GM19455 (cell line): ENCODE data around the gene PTPN5.
"Not testable (repeated sequence)": the region's sequence is repeated elsewhere in the genome, so short reads cannot be mapped to it uniquely, and the experiment has no call there.

Source experiments
- ATAC-seq: cut with Tn5 transposase; IDR thresholded peaks from one replicate; pipeline ENCODE4 v1.9.1; 2021; ENCODE audit not compliant: unreplicated experiment

PTPN5 gene

DNA sequence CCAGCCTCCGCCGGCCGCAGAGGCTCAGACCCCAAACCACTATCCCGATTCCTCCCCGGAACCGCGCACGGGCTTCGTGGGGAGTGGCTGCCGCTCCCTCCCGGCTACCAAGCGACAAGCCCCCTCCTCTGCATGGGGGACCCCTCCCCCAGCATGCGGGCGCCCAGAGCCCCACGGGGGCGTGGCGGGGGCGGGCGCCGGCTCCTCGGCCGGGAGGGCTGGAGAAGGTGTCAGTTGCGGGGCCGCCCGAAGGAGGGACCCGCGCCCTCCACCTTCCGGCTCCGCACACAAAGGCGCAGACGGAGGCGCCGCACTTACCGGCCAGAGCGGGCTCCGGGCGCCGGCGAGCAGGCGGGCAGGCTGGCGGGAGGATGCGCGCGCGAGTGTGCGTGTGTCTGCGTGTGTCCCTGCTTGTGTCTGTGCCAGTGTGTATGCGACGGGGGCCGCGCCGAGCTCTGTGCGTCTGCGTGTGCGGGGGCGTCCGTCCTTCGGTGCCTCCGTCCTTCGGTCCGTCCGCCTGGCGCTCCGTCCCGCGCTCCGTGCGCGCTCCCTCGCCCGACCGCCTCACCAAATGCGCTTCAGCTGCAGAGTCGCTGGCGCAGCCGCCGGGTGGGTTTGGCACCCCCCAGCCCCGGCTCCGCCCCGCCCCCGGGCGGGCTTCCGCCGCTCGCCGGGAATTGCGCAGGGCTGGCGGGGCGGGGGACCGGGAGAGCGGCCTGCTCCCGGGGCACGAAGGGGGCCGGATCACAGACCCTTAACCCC lies at the start of gene PTPN5:
PTPN5 (minus strand) TSS at position 592 of the 762 bp plus-strand sequence. CDS start 19,840 bp downstream, outside the sequence.
- no peak for ATAC-seq

DNA sequence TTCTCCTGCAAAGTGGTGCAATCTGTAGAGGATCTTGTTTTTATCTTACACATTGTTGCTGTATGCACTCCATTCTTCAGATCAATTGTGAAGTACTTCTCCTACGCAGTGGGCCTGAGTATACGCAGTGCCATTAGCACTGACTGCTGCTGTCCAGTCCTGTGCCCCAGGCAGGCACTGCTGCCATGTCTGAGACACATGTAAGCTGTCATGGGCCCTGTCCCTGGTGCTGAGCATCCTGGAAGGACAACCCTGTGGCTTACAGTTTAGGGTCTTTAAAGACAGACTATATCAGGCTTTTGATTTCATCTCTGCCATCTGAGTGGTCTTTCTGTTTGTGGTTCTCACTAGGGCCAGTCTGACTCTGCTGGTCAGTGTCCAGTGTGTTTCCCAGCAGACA lies 44.8 kb upstream of the PTPN5 start:
- no peak for ATAC-seq

DNA sequence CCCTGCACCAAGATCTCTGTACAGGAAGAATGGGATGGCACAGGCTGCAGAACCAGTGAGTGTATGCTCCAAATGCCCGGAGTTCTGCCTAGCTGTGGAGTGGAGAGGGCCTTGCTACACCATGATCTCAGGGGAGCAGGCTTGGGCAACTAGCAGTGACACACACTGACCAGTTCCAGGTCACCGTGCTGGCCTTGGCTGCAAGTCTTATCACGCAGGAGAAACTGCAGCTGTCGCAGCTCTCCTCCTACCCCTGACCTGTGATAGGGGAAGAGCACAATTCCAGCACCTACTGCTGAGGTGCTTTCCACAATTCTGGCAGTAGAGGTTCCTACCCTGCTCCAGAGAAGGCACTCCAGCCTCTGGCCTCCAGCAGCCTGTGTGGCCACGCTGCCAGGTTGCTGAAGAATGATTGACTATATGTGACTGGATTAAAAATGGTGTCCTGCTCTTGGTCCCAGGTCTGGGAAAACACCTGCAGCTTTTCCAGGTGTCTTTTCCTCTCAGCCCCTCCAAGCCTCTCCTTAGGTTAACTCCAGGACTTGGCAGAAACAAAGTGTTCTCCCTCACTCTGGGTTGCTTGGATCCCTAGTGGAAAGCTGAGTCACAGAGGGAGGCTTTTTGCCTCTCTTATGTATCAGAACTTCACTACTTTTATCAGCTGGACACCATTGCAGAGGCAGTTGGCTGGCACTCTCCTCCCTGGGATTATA lies 43.3 kb upstream of the PTPN5 start:
- no peak for ATAC-seq

DNA sequence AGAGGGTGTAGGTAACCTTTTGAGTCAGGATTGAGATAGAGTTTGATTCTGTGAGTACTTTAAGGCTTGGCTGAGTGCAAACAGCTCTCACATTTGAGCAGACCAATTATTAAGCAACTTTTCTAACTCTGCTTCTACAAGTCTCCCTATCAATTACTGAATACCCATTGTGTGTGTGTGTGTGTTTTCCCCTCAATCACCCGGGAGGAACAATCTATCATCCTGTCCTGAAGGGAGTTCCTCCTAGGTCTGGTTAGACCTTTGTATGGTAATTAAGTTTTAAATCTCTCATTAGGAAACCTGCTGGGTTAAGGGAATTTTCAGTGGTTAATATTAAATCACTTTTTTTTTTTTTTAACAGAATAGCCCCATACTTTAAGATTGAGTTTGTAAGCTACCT lies 28.6 kb upstream of the PTPN5 start:
- not testable (repeated sequence) for ATAC-seq

DNA sequence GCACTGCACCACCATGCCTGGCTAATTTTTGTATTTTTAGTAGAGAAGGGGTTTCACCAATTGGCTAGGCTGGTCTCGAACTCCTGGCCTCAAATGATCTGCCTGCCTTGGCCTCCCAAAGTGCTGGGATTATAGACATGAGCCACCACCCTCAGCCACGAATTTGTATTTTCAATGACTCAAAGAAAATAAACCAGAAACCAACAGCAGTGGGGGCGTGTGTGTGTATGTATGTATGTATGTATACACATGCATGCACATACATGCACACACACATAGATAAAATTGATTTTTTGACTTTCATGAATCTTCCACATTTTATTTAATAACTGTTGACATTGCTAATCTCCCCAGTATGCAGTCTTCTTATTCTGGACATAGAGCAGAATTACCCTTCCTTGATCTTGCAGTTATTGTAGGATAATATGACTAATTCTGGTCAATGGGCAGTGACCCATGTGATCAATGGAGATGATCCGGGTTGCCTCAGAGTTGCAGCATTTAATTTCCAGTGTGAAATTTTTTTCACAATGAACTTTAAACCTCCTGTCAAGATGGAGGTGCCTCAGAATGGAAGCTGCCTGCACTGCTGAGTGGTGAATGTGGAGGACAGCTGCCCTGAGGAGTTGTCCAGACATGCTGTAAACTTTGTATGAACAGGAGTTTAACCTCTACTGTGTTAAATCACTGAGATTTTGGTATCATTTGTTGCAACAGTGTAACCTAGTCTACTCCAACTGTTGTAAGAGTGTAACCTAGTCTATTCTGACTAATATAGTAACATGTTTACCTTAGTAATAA lies 12.8 kb upstream of the PTPN5 start:
- ATAC-seq = no peak

DNA sequence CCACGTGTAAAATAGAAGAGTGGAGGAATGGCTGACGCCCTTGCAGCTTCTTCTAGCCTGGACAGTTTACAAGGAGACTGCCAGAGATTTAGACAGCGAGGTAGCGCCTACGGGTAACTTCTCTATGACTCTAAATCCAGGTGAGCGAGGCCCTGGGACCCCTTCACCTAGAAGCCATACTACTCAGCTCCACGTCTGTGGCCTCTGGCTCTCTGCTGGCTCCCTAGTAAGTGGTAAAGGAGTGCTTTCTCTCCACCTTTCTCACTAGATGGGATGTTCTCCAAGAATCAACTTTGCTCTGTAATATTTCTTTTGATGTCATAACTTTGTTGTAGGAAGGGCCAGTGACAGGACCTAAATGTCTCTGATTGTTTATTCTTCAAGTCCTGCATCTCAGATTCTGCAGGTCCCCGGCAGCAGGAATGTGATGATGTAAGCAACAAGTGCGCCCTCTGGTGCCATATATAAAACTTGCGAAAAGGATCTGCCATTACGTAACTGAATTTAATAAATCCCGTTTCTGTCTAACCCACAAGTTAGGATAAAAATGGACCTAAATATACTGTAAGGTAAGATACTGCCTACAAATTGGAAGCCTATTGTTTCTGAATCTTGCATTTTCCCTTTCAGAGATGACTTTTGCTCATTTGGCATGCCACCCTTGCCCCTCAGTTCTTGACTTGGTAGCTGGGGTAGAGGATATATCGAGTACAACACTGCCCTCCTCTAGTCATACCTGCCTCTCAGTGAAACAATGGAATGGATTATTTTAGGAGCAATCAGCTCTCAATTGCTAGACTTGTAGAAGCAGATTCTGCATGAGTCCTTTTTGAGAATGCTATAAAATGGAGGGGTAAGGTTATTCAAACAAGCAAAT lies 11.0 kb upstream of the PTPN5 start:
- no peak for ATAC-seq

DNA sequence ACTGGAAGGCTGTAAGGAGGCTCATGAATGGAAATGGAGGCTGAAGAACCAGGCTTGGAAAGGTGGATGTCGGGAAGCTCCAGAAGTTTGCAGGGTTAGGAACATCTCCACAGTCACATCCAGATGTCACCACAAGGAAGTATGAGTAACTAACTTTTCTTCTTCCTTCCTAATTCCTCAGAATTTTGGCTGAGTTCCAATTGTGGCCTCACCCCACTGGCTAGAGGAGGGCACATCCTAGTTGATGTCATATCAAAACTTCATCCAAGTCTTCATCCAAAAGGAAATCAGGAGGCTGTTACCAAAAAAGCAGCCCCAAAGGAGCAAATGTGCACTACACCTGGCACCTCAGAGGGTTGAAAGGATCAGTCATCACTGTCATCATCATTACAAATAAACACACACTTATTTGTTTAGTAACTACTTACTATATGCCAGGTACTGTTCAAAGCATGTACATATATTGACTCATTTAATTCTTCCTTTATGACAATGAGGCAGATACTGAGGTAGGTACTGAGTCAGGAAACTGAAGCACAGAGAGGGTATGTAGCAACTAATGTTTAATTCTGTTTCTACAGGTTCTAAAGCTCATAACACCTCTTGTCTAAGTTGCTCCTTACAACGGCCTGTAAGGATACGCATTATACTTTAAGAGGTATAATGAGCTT lies 7.3 kb upstream of the PTPN5 start:
- no peak for ATAC-seq

DNA sequence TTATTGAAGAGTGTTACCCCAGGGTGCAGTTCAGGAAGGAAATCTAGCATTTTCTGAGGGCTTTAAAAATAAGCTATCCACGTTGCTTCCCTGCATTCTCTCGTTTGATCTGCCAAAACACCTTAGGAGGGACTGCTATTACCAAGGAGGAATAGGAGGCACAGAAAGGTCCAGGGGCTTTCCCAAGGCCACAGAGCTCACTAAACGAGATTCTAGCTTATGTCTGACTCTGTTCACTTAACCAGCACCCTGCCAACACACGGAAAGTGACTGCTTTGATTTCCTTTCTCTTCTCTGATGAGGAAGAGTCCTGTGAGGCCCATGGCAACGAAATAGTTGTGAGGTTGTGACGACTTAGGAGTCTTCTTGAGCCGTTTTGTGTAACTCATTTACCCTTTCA lies 3.4 kb upstream of the PTPN5 start:
- no peak for ATAC-seq

DNA sequence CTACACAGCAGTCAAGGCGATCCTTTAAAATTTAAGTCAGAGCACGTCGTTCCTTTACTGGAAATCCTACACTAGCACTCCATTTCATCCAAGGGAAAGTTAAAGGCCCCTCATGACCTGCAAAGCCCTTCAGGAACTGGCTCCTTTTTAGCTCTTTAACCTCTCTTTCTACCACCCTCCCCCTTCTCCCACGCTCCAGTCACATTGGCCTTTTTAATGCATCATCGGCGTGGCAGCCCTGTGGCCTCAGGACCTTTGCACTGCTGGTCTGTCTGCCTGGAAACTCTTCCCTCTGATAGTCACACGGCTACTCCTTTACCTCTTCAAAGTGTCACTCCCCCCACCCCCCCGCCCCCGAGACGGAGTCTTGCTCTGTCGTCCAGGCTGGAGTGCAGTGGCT lies 1.2 kb upstream of the PTPN5 start:
- ATAC-seq = no peak

DNA sequence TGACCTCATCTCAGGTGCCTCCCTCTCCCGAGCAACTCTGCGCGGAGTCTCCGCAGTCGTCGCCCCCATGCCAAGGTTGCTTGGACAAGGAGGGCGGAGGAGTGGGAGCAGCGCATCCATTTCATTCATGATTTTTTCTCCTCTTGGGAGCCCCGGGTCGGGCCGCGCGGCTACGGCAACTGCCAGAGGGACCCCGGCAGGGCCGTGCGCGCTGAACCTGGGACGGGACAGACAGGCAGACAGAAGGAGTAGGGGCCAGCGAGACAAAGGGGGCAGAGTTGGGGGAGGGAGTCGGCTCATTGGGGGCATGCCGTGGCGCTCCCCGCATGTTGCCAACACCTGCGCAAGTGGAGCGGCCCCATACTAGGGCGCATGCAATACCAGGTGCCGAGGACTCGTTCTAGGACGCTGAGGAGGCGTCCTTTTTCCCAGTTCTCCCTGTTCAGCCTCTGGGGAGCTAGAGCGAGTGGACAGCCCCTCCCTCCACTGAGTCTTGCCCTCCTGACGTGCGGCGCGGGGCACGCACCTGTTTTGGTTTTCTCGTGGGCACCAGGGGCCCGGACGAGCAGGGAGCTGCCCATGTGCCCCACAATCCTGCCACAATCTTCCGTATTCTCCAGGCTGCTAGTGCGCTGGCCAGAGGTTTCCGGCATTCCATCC lies 501 bp upstream of the PTPN5 start:
- ATAC-seq = no peak

DNA sequence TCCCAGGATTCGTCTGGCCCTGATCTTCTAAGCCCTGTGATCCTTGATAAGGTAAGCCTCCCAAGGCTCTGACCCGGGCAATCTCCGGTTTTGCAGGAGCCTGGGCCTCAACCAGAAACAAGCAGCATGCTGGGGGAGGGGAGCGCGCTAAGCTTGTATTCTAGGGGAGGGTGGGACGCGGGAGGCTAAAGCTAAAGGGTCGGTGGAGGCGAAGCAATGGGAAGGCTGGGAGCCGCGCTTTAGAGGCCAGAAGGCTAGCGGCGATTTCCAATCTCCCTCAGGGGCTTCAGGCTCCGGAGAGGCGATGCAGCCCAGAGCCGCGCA lies 753 bp downstream of the PTPN5 start:
- no peak for ATAC-seq

DNA sequence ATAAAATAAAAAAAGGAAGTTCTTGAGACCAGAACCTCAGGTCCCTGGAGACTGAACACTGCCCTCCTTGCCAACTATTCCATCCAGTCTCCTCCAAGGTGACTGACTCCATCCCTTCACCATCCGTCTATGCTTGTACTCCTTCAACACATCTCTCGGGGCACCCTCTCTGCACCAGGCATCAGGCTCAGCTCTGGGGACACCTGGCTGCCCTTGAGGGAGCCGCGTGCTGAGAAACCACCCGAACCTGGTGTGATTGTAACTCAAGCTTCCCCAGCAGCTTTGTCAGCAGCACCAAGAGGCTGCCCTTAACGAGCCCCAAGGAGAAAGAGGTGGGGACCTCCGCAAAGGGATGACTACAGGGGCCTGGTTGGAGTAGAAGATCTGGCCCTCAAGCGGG lies 1.7 kb downstream of the PTPN5 start:
- no peak for ATAC-seq

DNA sequence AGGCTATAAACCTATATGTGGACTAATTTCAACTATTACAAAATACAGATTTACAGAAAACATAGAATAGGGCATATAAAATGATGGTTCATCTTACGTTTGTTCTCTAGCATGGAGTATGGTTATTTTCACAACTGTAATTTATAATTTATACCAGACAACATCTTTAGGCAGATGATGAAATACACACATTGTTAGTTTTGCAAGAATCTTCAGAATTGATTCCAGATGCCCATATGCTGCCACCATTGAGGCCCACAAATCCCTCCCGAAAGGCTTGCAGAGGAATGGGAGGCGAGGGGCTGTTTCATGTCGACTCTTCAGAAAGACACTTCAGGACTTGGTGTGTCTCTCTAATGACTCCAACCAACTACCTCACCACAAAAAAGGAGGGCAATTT lies 6.2 kb downstream of the PTPN5 start:
- no peak for ATAC-seq

DNA sequence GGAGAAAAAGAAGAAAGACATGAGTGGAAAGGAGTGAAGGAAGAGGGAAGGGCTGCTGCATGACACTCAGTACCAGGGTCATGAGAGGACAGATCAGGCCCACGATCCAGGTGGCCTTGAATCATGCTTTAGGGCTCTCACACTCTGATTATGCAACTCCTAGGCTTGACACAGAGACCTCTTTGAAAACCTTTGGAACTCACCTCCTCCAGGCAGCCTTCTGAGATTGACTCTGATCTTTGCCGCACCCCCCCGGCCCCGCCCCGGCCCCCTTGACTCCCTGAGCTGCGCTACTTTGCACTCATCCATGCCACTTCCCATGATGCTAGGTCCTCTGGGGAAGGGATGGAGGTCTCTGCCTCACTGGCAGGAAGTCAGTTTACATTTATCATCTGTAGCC lies 10.7 kb downstream of the PTPN5 start:
- no peak for ATAC-seq

DNA sequence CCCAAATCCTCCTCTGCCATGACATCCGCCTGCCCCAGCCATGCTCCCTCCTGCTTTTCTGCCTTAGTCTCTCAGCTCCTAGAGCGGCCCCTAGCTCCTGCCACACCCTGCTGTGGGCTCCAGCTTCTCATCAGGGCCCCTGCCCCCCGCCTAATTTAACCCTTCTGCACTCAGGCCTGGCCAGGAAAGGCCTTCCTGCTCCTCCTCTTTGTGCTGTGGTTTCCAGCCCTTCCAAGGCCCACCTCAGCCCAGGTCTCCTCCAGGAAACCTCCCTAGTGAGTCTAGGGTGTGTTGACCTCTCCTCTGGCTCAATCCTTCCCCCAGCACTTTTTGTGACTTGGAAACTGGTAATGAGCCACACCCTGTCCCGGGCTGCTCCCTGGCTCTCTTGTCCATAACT lies 11.3 kb downstream of the PTPN5 start:
- ATAC-seq = no peak

DNA sequence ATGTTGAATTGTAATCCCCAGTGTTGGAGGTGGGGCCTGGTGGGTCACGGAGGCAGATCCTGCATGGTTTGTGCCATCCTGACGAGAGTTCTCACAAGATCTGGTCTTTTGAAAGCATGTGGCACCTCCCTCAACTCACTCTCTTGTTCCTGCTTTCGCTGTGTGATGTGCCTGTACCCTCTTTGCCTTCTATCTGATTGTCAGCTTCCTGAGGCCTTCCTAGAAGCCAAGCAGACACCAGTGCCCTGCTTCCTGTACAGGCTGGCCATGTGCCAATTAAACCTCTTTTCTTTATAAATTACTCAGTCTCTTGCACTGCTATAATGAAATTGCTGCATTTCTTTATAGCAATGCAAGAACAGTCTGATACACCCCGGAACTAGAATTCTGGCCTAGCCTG lies 13.1 kb downstream of the PTPN5 start:
- ATAC-seq = no peak

DNA sequence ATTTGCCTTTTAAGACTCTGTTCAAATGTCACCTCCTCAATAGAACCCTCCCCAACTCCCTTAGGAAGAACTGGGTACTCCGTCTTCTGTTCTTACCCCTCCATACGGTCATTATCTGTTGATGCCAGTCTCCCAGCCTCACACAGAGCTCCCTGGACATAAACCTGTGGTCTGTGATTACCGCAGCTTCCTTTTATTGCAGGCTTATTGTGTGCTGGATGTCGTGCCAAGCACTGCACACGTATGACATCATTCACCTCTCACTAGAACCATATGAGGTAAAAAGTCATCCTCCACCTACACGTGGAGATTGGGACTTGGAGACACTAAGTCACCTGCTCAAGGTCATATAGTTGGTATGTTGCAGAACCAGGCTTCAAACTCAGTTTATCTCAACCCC lies 15.3 kb downstream of the PTPN5 start:
- ATAC-seq = no peak

DNA sequence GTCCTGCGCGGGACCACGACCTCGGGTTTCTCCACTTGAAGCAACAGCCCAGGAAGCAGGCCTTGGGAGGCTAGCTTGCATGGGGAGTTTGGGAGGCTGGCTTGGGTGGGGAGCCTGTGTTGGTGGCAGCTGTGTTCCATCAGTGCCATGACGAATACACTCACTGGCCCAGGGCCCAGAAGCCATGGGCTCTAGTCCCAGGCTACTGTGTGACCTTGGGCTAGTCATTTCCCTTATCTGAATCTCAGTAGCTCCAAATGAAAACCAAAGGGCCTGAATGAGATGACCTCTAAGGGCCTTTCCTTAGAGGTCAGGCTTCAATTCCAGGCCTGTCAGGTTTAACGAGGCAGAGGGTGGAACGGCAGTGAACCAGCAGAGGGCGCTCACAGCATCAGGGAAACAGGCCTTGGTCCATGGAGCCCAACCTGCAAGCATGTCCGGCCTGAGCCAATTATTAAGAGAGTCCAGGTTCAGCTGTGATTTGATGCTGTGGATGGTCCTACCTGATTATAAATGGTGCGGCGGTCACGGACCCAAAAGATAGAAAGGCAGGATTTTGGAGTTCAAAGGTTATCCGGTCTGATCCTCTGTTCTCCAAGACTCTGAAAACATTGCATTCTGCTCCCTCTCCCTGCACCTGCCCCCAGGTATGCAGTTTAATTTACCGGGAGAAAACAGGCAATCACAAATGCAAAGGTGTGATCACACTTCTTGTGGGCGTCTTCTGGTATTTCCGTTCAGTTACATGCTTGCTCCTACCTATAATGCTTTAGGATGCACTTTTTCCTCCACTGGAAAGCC lies 15.9 kb downstream of the PTPN5 start:
- no peak for ATAC-seq

DNA sequence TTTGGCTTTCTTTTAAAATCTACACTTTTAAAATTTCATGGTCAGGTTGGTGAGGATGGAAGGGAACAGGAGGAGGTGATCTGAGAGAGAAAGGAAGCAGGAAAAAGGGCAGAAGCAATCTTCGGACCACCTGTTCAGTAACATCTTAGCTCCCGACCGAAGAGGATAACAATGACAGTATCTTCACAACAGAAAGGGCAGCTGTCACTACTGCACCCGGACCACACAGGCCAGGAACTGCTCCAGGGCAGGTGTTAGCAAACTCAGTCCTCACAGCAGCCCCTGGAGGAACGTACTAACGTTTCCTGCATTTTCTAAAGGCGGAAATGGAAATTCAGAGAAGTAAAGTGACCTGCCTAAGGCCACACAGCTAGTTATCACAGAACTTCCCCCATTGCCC lies 16.8 kb downstream of the PTPN5 start:
- ATAC-seq = no peak
